DMS153 treated with DMSO at 0.1 percent for 48 hours (cell line): ENCODE measurements around the gene ERC1.

Experiments used
- DNase-seq: peaks from one replicate; lab custom pipeline; 2025; ENCODE audit not compliant: unreplicated experiment; lab: John Stamatoyannopoulos, UW

ERC1 gene

DNA sequence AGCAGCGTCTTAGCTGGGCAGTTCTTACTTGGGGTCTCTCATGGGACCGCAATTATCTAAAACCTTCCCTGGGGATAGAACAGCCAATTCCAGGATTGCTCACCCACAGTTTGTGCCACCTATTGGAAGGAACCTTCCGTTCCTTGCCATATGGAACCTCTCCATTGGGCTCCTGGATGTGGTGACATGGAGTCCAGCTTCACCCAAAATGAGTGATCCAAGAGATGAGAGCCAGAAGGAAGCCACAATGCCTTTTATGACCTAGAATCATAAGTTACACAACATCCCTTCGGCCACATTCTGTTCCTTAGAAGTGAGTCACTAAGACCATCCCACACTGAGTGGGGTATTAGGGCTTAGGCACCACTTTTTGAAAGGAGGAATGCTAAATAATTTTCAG lies 439.0 kb downstream of the ERC1 start:
- DNase-seq, result no peak

DNA sequence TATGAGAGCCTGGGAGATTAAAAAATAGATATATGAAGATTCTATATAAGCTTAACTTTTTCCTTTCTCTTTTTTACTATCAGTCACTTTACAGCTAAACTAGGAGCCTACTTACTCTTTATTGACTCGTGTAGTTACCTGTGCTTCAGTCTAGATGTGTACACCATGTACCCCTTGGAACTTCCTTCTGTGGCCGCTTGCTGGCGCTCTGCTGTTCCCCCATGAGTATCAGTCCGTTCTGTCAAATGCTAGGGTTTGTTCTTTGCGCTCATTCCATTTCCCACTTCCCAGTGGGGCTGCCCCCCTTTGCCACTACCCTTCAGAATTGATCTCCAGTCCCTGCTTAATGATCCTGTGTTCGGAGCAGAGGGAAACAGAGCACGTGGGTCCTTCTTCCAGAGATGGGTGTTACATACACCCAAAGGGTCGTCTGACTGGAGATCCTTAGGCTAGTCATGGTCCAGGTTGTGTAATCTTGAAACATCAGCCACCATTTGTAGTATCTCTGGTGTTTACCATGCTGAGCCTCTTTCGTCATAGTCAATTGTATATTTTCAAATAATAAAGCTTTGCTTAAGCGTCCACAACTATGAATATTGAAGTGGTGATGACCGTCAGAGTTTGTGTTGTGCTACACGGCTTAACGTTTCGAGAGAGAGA lies 443.4 kb downstream of the ERC1 start:
- DNase-seq, result no peak

DNA sequence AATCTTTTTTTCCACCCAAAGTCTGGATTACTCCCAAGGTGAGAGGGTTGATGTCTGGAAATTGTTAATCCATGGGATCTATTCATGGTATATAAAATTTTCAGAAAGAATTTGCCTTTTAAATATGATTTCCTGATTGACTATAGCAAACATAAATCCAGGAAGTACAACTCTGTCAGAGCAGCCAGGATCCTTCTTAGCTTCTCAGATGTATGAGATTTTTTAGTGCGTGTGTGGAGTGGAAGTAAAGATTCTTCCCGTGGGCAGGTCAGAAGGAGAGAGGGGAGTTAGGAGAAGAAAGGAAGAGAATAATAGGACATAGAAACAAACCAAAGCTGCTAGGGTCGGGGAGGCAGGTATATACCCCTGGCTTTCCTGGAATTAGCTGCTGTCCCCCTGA lies 444.0 kb downstream of the ERC1 start:
- no peak for DNase-seq

DNA sequence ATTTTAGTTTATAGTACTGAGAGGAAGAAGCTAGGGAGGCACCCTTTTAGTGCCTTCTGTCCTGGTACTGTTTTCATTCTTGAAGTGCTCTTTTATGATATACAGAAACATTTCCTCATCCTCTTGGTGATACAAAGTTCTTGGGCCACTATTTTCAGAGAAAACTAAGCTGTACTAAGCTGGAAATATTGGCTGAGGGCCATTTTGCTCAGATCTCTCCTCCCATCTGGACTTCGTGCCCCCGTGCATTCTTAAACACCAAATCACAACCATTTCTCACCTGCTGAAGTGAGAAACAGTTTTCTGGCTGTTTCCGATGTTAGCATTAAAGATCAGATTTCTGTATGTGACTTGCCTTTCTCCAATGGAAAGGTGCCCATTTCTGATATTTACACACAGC lies 444.4 kb downstream of the ERC1 start:
- no peak for DNase-seq

DNA sequence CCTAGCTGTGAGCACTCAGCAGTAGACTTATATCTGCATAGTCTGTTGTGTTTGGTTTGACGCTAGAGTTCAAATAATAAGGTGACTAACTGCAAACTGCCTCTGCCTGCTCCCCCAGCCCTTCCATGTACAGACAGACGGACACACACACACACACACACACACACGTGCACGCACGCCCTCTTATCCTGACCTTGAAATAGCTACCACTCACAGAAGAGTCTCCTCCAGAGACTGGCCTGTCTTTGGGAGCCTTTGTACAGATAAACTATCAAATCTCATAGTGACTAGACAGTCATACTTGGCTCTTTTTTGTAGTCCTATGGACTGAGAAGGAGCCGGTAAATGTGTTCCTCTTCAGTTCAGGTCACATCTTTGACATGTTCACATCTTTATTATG lies 445.0 kb downstream of the ERC1 start:
- no peak for DNase-seq

DNA sequence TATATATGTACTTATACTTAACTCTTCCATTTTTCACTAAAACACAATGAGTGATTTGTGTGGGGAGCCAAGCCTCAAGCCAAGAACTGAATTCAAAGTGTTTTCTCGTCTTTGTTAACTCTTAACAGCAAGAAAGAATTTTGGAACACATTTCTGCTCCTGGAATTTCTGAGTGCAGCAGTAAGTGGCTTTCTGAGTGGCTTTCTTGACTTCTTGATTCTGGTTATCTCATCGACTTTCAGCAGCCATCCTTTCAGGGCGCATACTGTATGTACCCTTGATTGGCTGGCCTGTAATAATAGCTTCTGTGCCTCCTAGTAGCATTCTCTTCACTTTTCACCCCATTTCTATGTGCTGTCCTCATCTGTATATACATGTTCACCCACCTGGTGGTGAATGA lies 446.0 kb downstream of the ERC1 start:
- DNase-seq, result no peak

DNA sequence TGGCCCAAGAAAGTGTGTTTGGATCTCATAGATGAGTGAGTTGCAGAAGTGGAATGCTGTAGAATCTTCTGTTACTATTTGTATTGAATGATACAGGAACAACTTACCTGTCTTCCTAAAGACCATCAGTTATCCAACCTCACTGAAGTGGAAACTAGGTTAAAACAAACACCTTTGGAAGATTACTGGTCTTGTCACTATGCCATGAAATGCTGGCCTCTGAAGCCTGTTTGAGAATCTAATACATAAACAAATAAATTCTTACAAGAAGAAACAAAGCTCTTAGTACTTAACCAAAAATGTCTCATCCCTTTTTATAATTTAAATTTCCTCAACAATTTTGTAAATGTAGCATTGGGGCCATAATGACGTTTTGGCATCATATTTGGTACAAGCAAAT lies 448.2 kb downstream of the ERC1 start:
- DNase-seq, result no peak

DNA sequence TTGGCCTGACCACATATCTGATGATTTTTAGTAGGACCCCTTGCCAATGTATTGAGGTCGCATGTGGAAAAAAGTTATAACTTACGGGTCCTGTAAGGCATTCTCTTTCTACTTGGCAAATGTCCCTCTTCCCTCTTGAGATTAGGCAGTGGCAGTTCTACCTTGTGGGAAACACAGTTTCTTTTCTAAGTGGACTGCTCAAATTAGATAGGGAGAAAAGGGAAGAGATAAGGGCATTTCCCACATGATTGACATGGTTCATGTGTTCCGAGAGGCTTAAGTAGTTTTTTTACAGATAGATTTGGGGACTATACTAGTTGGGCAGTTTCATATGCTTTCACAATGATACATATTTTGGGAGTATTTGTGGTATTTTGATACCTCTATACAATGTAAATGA lies 448.7 kb downstream of the ERC1 start:
- DNase-seq, result no peak

DNA sequence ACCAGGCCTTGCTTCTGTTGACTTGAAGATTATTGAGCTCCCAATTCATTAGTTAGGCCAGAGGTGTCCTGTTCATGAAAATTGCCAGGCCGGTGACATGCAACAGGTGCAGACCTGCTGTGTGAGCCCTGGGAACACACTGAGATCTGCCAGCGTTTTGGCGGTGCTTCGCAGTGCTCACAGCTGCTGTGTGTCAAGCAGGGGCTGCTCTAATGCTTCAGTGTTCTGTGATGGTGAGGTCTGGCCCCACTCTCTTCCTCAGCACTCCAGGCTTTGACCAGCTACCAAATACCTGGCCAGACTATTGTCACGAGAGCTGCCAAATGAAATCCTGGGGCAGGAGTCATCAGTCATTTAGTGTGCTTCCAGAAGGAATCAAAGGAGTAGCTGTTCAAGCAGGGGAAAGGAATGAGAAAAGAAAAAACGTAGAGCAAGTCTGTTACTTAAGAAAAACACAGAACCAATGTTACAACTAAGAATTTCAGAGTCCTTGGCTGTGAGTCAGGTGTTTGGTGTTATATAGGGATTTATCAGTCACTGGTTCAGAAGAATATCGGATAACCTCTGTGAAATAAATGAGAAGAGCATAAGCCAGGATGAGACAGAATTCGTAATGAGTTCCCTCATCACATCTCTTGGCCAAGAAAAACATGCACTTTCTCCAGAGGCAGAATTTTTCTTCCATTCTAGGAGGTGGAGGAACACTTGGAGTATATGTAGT lies 452.6 kb downstream of the ERC1 start:
- no peak for DNase-seq

DNA sequence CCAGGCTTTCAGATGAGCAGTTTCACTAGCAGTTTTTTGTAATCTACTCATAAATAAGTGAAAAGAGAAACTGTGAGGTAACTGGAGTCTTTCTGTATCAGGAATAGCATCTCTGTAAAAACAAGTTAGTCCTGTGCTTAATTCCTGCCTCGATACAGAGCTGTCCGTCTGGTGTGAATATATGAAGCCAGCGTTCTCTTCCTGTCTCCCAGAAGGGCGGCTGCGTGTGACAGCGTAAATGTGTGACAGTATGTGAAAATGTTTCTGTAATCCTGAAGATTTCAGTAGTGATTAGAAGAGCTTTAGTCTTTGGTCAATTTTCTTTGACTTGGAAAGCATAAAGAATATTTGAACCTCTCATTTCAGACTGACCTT lies 453.1 kb downstream of the ERC1 start:
- DNase-seq, result no peak

DNA sequence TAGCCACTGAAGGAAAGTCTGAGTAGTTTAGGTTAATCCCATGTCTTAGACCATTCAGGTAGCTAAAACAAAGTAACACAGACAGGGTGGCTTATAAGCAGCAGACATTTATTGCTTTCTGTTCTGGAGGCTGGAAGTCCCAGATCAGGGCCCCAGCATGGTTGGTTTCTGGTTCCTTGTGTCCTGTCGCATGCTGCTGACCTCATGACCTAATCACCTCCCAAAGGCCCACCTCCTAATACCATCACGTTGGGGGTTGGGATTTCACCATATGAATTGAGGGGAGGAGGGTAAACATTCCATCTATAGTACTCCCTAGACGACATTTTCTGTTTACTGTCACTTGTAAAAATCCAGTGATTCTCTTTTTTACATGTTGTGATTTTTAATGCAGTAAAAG lies 454.8 kb downstream of the ERC1 start:
- DNase-seq, result no peak

DNA sequence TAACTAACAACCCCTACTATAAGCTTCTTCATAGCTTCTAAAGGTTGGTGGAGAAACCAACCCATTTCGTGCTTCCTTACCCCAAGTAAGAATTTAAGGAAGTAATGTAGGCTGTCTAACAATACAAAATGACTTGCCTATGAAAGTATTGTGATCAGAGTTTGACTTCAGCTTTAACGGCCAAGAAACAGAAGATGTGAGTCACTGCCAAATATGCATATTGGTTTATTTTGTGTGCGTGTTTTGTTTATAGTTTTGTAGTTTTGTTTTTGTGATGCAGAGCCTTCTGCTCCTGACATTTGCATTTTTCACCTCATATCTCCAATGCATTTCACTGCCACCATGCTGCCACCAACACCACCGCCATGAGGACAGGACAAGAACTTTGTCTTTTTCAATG lies 457.3 kb downstream of the ERC1 start:
- no peak for DNase-seq

DNA sequence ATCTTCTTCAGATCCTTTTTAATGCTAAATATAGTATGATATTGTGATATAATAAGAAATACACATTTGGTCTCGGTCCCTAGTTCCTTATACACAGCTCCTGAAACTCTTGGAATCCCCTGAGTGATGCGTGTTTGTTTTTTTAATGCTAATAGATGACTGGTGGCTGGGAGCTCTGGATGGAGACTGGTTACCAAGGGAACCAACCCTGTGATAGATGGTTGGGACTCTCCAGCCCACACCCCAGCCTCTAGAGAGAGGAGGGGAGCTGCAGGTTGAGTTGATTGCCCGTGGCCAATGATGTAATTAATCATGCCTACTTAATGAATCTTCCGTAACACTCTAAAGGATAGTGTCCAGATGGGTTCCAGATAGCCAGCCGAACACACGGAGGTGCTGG lies 462.8 kb downstream of the ERC1 start:
- DNase-seq, result no peak

DNA sequence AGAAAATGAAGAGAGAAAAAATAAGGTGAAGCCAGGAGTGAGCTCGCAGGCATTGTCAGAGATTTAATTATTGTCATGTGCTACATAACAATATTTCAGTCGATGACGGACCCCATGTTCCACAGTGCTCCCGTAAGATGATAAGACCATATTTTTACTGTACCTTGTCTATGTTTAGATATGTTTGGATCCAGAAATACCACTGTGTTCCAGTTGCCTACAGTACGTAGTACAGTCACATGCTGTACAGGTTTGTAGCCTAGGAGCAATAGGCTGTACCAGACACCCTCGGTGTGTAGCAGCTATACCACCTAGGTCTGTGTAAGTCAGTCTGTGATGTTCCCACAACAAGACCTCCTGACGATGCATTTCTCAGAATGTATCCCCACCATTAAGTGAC lies 465.9 kb downstream of the ERC1 start:
- DNase-seq, result no peak

DNA sequence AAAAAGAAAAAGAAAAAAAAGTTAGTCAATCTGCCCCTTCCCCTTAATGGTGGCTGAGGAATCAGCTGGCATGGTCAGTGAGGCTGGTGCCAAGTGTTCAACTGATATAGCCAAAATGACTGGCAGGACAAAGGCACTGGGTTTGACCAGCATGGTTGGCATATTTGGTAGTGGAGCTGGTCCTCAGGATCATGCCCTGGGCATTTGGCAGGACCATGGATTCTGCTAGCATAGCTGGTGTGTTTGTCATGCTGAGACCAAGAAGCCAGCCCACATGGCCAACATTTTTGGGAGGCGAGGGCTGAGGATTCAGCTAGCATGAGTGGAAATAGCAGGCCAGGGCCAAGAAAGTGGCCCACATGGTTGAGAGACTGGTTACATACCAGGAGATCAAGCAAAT lies 466.9 kb downstream of the ERC1 start:
- DNase-seq, result no peak

DNA sequence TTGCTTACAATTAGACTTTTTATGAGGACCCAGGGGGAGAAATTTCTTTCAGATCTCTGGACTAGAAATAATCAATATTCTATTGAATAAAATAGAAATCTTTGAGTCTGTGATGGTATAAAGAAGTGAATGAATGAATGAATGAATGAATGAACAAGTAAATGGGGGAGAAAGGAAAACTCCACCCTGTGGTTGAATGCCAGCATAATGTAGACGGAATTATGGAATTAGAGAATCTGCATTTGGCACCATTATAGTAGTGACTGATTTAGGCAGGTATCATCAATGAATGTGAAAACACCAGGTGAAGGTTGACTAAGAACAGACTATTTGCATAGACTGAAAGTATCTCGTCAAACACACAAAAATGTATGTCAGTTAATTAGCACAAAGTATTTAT lies 468.3 kb downstream of the ERC1 start:
- no peak for DNase-seq

DNA sequence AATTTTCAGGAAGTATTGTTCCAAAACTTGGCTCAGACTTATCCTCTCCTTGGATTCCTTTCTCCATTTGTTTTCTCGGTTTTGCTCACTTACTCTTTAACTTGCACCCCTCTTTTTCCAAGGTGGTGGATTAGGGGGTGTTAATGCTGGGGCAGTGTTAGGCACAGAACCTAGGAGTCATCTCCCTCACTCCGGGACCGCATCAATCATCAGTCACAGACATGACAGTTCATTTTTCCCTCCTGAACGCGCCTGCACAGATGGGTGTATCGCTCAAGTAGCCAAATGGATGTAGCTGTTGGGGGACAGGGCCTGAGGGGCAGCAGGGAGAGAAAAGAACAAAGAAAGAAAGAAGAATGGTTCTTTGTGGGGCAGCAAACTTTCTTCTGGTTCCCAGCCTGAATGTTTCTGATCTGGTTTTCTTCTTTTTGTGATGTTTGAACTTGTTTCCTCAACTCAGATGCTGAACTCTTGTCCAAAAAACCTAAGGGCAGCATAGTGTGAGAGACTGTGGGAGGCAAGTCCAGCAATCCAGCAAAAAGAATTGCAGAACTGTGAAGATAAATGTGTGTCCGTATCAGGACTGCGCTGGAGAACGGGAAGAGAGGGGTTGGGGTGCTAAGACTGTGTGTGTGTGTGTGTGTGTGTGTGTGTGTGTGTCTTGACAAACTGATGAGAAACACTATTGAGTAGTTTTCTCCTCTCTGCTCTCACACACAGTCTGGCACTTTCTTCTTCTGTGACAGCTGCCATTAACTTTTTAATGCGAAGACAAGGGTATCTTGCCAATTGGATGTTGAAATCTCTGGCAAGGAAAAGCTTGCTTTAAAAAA lies 472.3 kb downstream of the ERC1 start:
- DNase-seq, result no peak

DNA sequence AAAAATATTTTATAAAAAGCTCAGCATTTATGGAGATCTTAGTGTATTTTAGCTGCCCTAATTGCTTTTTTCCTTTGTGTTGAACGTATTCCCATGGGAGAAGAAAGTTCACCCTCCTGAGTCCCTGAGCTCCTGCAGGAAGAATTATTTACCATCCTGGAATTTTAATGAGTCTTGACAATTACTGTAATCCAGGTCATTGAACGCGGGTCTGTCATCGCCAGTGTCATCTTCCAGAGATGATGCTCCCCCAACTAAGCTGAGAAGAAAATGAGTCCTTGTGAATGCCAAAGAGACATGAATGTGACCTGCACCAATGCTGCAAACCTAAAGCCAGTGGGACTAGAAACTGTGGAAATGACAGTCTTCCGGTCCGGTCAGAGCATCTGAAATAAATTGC lies 473.9 kb downstream of the ERC1 start:
- DNase-seq, result no peak

DNA sequence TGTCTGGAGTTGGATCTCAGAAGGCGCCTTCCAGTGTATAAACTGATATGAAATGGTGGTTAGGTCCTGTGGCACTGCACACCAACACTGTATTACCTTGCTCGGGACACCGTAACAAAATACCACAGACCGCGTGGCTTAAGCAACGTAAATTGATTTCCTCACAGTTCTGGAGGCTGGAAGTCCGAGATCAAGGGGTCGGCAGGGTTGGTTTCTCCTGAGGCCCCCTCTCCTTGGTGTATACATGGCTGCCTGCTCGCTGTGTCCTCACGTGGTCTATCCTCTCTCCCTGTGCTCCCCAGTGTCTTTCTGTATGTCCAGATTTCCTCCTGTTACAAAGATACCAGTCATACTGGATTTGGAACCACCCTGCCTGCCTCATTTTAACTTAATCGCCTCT lies 475.0 kb downstream of the ERC1 start:
- no peak for DNase-seq

DNA sequence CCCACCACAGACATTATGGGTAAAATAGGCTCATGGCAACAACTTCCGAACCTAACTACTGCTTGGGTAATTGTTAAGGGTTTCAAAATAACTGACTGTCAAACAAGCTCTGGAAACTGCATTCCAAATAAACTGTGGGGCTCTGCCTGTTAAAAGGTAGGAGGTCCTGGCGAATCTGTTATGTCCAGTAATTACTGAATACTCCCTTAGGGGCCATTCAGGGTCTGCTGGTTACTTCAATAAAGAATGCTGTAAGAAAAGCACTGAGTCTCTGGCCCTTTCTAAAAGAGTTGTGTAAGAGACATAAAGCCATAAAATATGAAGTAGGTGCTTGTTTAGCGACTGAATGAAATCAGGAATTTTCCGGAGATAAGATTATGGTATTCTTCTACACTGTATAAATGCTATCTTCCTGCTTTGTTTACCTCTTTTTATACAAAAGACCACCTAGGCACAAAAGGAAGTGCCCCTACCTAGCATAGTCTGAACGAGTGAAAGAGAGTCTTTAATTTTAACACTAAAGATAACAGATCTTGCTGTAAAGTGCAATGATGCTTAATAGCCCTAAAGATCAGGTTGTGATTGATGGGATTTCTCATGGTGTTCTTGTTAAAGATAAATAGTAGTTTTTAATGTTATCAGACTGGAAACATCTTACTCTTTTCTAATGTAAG lies 475.6 kb downstream of the ERC1 start:
- no peak for DNase-seq

DNA sequence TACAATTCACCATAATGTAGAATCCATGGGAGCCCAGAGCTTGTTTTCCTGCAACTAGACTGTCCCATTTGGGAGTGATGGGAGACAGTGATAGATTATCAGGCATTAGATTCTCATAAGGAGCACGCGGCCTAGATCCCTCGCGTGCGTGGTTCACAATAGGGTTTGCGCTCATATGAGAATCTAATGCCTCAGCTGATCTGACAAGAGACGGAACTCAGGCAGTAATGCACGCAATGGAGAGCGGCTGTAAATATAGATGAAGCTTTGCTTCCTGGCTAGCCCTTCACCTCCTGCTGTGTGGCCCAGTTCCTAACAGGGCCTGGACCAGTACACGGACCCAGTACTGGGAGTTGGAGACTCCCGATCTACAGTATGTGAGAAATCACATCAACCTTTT lies 476.7 kb downstream of the ERC1 start:
- no peak for DNase-seq

DNA sequence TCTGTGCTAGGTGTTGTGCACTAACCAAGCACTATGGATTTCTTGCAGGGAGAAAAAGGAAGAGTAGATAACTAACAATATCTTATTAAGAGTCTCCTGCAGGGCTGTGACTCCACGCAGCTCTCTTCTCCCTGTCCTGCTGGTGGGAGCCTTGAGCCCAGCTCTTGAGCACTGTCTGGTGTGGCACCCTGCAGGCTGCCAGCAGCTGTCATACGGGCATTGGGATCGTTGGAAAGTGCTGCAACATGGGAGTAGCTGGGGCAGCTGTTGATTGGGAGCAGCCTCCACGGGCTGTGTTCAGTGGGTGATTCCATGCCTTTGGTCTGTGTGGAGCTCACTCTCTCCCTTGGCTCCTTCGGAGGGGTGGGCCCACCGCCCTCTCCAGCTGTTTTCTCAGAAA lies 478.0 kb downstream of the ERC1 start:
- no peak for DNase-seq
